GM21447 (cell line): ENCODE results near the gene FDXACB1.

Experiments
- ATAC-seq: cut with Tn5 transposase; IDR thresholded peaks from one replicate; pipeline ENCODE4 v1.9.1; 2021; ENCODE audit not compliant: unreplicated experiment

Gene FDXACB1

DNA sequence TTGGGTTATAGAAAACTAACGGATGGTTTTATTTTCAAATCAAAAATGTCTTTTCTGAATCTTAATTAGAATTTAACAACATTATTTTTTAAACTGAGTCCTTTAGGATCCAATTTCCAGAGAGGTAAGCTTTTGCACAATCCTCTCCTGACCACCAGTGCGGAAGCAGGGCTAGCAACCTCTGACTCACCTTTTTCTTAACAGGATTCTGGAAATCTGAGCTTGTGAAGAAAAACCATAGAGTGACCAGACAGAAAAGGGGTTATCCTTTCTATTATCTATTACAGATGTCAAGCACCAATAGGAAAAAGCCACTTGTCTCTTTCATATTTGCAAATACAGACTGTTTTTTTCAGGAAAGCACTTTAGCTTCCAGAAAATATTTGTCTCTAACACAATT lies 32.9 kb downstream of the FDXACB1 start:
- ATAC-seq = no peak

DNA sequence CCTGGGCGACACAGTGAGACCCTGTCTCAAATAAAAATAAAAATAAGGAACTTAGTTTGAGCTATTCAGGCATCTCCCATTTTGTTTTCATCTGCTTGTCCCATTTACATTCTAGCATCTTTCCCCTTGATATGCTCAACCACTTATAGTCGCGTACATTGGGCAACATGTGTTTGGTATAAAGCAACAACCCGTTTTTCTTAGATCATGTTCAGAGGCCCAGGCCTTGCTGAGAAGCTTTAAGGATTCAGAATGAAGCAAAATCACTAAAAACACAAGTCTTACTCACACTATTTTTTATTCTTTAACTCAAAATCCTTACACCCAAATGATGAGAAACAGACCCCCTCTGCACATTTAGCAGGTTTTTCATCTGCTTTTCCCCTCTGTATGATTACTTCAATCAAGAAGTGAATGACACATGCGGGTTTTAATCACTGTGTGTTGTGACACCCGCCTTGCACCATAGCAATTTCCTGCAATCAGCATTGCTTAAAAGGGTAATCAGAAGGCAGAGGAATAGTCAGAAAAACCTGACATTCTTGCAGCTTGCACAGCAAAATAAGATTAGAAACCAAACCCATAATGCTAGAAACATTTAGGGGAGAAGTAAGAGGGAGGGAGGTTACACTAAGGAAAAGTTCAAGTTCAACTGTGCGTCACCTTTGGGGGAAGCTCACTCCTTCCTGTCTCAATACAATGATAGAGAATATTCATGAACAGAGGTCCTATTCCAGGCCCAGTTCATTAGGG lies 33.5 kb downstream of the FDXACB1 start:
- ATAC-seq = no peak

DNA sequence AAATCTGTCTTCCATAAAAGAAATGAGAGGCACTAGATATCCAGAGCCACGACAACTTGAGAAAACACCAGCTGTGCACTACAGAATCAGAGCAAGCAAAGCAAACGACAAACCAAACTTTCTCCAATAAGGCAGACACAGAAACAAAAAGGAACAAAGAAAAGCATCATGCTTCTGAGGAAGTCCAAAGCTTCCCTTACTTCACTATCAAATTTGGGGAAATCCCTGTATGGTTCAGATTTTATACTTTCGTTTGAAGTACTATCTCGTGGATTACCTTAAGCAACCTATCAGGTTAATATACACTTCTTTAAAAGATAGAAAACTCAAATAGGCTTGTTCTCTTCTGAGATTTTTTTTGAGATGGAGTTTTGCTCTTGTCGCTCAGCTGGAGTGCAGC lies 35.3 kb downstream of the FDXACB1 start:
- no peak for ATAC-seq

DNA sequence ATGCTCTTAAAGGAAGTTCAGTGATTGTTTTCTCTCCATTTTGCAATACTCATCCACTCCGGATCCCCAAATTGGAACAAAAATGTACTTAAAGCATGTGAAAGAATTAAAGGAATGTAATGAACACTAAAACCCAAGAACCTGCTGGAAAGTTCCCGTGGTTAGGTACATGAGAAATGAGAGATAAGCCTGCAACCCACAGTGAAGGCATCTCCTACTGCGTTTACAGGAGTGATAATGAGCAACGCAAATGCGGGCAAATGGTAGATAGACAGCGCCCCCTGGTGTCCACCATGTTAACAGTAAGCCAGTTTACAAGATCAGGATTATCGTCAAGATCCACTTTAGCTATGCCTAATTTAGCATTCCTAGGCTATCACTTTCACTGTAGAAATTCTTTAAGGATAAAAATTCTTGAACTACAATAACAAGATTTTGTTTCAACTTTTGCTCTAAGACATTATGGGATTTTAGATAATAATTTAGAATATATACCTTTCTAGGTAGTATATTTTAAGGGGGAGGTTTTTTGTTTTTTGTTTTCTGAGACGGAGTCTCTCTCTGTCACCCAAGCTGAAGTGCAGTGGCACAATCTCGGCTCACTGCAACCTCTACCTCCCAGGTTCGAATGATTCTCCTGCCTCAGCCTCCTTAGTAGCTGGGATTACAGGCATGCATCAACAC lies 37.5 kb downstream of the FDXACB1 start:
- peak; percentile 50 for ATAC-seq

DNA sequence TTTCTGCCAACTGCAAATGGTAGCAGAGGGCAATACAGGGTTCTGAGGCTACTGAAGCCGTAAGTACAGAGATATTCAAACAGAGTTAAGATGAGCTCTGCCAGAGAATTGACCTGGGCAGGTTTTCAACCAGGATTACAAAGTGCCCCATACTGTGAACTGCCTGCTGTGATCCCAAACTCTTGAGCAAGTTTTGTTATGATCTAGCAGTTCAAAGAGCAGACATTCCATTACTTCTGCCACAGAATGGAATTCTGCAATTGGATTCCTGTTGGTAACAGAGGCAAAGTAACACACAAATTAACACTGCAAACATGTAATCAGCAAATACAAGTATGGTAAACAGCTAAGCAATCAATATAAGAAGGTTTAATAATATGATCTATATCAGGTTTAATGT lies 38.8 kb downstream of the FDXACB1 start:
- no peak for ATAC-seq

DNA sequence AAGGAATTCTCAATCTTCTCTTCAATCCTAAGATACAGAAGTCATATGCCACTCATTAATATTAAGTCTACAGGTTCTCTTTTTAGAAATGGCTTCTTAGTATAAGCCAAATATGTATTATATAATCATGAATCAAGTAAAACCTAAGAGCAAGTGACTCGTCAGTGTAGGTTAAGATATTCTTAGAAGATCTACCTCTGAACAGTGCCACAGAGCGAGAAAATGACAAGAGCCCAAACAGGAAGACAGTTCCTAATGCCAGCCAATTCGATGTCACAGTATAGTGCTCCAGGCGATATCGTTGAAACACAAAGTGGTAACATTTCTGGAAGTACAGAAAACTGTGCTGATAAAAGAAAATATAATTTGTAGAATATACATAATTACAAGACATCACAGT lies 40.9 kb downstream of the FDXACB1 start:
- ATAC-seq = no peak

DNA sequence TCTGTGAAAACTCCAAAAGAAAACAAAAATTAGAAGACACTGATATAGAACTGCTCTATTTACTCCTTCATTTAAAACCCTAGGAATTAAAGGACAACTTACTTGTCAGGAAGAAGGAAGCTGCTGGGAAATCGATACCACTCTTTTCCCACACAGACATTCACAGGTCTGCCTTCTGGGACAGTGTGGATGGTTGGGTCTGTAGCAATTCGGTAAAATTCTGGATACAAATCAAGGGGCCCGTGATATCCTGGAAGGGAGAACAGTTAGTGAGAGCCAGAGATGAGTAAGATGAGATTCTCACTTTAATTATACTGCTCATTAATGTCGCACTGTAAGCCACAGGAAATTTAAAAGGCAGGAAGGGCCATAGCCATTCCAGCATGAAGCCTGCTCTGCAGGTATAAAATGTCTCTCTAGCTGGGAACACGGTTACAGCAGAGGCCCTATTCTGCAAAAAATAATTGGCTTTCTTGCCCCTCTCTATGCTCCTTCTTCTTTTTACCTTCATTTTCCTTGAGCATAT lies 41.5 kb downstream of the FDXACB1 start:
- ATAC-seq = no peak

GRCh38 chr11:111836721-111837120 lies 42.2 kb downstream of the FDXACB1 start:
- ATAC-seq = peak; percentile 76

DNA sequence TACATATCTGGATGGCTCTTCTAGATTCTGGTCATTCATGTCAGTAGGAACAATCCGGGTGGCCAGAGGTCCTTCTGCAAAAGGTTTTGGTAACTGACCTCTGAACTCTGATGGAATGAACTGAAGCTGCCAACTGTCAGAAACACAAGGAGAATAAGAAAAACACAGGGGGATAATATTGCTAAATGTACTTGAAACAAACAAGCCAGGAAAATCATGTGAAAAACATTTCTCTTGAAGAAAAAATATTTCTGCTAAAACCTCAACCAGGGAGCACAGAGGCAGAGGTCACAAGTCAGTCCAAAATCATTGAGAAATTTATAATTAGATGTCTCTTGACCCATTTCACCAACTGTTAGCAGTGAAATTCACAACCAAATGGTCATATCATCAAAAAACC lies 42.8 kb downstream of the FDXACB1 start:
- no peak for ATAC-seq

DNA sequence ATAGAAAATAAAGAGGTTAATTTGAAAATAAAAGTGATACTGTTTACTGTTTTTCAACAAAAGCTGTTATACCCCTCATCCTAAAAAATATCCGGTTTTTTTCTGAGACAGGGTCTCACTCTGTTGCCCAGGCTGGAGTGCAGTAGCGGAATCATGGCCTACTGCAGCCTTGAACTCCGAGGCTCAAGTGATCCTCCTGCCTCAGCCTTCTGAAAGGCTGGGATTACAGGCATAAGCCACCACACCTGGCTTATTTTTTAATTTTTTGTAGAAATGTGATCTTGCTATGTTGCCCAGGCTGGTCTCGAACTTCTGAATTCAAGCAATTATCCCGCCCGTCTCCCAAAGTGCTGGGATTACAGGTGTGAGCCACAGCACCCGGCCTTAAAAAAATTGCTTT lies 43.3 kb downstream of the FDXACB1 start:
- no peak for ATAC-seq

GRCh38 chr11:111834432-111835163 lies 44.4 kb downstream of the FDXACB1 start:
- ATAC-seq = no peak

GRCh38 chr11:111833524-111833923 lies 45.4 kb downstream of the FDXACB1 start:
- ATAC-seq = no peak

DNA sequence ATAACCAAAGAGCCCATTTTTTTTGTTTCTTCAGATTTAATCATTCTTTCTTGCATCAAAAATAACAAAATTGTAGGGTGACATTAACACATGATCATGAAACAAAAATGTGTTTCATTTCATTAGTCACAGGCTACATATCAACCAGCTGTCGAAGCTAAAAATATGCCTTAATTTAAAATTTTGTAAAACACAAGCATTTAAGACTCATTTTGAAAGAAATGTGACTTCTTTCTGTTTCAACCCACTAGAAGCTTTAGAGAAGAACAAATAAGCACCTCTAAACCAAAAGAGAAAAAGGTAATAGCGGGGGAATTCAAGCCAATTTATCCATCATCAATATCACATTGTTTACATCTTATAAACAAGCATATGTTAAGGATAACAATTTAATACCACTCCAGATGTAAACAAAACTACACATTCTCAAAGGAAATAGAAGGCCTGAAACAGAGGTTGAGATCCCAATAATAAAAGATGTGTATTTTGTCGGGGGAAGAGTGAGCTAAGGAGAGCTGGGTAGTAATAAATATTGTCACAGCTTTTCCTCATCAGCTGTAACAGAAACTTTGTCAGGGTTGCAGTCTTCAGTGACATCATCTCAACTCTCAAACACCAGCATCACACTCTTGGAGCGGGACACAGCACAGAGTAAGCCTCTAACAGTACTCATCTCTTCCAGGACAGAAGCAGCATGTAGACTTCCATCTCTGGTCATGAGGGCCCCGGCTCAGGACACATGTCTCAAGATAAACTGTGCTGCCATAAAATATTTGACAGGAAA lies 49.6 kb downstream of the FDXACB1 start:
- peak; percentile 75 for ATAC-seq

- ATAC-seq = no peak
Observed at GRCh38 chr11:111826322-111826950, 52.5 kb downstream of the FDXACB1 start.
